ENCODE data around the gene JAZF1.

JAZF1 gene

GRCh38 chr7:27992755-27993493 lies 187.7 kb downstream of the JAZF1 start:
- TF ChIP-seq CTCF (conservative IDR thresholded peaks at IDR 0.05): no peak
- H3K27ac ChIP-seq: no peak overlapping the region

- no peak overlapping the region for H3K27ac ChIP-seq
- no peak for TF ChIP-seq CTCF (conservative IDR thresholded peaks at IDR 0.05)
Observed at GRCh38 chr7:27992097-27992496, 188.5 kb downstream of the JAZF1 start.

GRCh38 chr7:27991006-27991528 lies 189.5 kb downstream of the JAZF1 start:
- no peak for TF ChIP-seq CTCF (conservative IDR thresholded peaks at IDR 0.05)

GRCh38 chr7:27976531-27976930 lies 204.1 kb downstream of the JAZF1 start:
- no peak for TF ChIP-seq CTCF (conservative IDR thresholded peaks at IDR 0.05)
- no peak overlapping the region for H3K27ac ChIP-seq

More at GRCh38 chr7:27991006-27991528, 189.5 kb downstream of the JAZF1 start:
- no peak overlapping the region for H3K27ac ChIP-seq

- no peak for TF ChIP-seq CTCF (conservative IDR thresholded peaks at IDR 0.05)
- H3K27ac ChIP-seq: no peak overlapping the region
Observed at GRCh38 chr7:27973625-27974024, 207.0 kb downstream of the JAZF1 start.

DNA sequence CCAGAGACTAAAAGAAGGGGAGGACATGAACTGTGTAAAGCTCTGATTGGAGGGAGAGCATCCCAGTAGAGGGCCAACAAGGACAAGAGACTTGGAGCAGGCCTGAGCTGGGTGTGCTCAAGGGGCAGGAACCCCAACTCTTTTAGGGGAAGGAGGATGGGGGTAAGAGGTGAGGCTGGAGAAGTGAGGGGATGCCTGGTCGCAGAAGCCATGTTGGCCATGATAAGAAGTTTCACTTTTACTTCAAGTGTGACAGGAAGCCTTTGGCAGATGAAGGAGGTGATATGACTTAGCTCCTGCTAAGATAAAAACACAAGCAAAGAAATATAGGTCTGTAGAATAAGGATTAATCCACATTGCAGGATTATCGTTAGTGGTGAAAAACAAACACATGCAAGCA lies 208.3 kb downstream of the JAZF1 start:
- no peak for TF ChIP-seq CTCF (conservative IDR thresholded peaks at IDR 0.05)
- H3K27ac ChIP-seq: no peak overlapping the region

GRCh38 chr7:27971171-27971812 lies 209.3 kb downstream of the JAZF1 start:
- no peak overlapping the region for H3K27ac ChIP-seq
- TF ChIP-seq CTCF (conservative IDR thresholded peaks at IDR 0.05): no peak
